ENCODE data around the gene GRK5.

The GRK5 gene

DNA sequence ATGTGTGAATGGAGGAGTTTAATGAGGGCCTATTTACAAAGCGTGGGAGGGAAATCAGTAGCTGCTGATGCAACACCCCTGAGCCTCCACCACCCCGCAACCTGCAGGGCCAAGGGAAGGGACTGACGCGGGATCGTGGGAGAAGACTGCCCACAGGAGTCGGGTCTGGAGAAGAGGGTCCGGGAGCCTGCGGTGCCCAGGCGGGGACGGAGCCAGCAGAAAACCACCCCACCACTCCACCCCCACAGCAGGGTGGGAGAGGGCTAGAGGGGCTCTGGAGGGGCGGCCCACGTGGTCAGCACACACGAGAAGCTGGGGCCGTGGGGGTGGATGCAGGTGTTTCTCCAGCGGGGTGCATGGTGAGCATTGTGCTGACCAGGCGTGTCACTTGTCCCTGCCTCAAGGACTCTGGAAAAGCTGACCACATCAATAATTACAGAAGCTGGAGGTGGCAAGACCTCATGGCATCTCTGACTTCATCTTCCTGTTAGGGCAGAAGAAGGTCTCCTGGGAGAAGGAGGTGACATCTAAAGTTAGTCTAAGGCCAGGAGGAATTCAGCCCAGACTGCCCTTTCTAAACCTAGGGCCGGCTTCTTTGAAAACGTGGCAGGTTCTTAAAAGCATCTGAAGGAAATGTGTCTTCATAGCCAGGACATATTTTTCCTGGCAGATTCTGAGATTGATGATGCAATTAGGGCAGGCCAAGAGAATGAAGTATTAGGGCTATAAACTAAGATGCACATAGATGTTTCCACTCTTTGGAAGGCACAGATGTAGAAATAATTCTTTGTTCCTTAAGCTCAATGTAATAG is 184.3 kb downstream of the GRK5 start:
- H3K4me3 ChIP-seq (ENCODE audit: low read depth, low read length) = no peak overlapping the region
- TF ChIP-seq, protein P1, sequence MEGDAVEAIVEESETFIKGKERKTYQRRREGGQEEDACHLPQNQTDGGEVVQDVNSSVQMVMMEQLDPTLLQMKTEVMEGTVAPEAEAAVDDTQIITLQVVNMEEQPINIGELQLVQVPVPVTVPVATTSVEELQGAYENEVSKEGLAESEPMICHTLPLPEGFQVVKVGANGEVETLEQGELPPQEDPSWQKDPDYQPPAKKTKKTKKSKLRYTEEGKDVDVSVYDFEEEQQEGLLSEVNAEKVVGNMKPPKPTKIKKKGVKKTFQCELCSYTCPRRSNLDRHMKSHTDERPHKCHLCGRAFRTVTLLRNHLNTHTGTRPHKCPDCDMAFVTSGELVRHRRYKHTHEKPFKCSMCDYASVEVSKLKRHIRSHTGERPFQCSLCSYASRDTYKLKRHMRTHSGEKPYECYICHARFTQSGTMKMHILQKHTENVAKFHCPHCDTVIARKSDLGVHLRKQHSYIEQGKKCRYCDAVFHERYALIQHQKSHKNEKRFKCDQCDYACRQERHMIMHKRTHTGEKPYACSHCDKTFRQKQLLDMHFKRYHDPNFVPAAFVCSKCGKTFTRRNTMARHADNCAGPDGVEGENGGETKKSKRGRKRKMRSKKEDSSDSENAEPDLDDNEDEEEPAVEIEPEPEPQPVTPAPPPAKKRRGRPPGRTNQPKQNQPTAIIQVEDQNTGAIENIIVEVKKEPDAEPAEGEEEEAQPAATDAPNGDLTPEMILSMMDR (IDR thresholded peaks at IDR 0.05; ENCODE audit: insufficient read depth, low read length, missing control alignments) = no peak
- no peak for DNase-seq (ENCODE audit: low read depth, low spot score)
- ChIA-PET CTCF (interaction anchor here (0.6 to 1.5 kb wide), 4 partner anchors 15 to 192 kb away, joined by 3 to 5 read pairs (median 4); no protein-coding TSS in a partner anchor), POLR2A (interaction anchor here (0.7 to 1.4 kb wide), 2 partner anchors 12 to 184 kb away, joined by 3 to 4 read pairs; partner anchors contain the start of gene GRK5)

DNA sequence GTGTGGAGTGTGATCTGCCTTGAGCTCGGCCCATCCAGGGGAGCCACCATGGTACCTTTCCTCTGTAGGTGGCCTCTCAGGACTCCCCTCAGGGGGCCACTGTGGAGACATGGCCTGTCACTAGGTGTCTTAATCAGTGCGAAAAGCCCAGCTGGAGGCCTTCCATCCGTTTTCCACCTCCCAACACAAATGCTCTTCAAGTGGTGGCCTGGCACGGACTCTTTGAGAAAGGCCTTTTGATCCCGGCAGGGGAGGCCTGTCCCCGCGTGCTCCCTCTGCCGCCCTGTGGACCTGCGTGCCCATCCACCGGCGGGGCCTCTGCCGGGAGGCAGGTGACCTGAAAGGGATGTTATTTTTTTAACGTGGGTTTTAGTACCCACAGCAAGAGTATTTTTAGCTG is 185.6 kb downstream of the GRK5 start:
- H3K4me3 ChIP-seq (ENCODE audit: low read depth, low read length) = no peak overlapping the region
- ChIA-PET POLR2A (interaction anchor here (1.4 kb wide), 1 partner anchor 186 kb away, joined by 4 read pairs; the partner anchor contains the start of gene GRK5), CTCF (interaction anchor here (1.5 kb wide), 1 partner anchor 13 kb away, joined by 5 read pairs; no protein-coding TSS in a partner anchor)
- DNase-seq (ENCODE audit: low read depth, low spot score) = no peak
- TF ChIP-seq, protein P1 (IDR thresholded peaks at IDR 0.05; ENCODE audit: insufficient read depth, low read length, missing control alignments) = no peak

DNA sequence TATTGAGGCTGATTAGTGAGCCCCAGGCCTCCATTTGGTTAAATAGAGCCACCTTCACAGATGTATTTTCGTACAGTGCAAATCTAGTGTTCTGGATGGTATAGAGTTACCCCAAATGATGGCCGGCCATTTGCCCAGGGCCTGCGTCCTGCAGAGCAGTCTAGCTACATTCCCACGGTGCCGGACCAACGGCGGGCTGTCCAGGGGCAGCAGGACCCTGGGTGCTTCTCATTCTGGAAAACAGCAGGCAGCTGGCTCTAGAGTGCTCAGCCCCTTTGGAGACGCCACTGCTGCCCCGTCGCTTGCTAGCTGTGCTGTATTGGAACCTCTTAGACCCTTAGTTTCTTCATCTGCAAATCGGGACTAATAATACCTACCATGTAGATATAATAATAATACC is 186.1 kb downstream of the GRK5 start:
- no peak for DNase-seq (ENCODE audit: low read depth, low spot score)
- CTCF ChIA-PET = no interaction called here
- POLR2A ChIA-PET = interaction anchor here (1.4 kb wide), 1 partner anchor 186 kb away, joined by 4 read pairs; the partner anchor contains the start of gene GRK5
- H3K4me3 ChIP-seq (ENCODE audit: low read depth, low read length) = no peak overlapping the region
- TF ChIP-seq, protein P1 (IDR thresholded peaks at IDR 0.05; ENCODE audit: insufficient read depth, low read length, missing control alignments) = no peak

DNA sequence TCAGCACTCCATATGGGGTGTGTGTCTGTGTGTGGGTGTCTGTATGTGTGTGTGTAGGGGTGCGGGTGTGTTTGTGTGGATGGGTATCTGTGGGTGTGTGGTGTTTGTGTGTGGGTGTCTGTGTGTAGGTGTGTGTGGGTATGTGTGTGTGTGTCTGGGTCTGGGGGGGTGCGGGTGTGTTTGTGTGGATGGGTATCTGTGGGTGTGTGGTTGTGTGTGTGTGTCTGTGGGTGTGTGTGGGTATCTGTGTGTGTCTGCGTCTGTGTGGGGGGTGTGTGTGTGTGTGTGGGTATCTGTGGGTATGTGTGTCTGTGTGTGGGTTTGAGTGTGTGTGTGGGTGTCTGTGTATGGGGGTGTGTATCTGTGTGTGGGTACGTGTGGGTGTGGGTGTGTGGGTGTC is 186.5 kb downstream of the GRK5 start:
- no peak for DNase-seq (ENCODE audit: low read depth, low spot score)
- POLR2A ChIA-PET = no interaction called here
- no peak overlapping the region for H3K4me3 ChIP-seq (ENCODE audit: low read depth, low read length)
- CTCF ChIA-PET = no interaction called here
- TF ChIP-seq, protein P1 (IDR thresholded peaks at IDR 0.05; ENCODE audit: insufficient read depth, low read length, missing control alignments) = no peak

DNA sequence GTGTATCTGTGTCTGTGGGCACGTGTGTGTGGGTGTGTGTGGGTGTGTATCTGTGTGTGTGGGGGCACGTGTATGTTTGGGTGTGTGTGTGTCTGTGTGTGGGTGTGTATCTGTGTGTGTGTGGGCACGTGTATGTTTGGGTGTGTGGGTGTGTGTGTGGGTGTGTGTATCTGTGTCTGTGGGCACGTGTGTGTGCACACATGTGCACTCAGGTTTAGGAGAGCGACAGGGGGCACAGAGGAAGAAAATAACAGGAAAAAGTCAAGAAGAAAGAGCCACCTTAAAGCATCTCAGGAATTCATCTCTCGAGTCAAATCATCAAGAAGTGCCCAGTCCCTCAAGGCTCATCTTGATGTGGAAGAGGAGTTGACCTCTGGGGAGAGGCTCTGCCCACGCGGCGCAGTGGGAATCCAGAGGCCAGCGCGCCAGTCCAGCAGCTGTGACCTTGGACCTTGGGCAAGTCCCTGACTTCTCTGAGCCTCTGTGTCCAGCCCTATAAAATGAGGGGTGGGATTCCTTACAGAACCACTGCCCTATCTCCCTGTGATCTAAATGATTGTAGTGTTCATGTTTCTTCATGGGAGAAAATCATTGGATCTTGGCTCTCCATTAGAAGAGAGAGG is 187.4 kb downstream of the GRK5 start:
- TF ChIP-seq, protein P1 (IDR thresholded peaks at IDR 0.05; ENCODE audit: insufficient read depth, low read length, missing control alignments) = no peak
- CTCF ChIA-PET = interaction anchor here (2.6 kb wide), 1 partner anchor 21 kb away, joined by 7 read pairs; no protein-coding TSS in a partner anchor
- DNase-seq (ENCODE audit: low read depth, low spot score) = no peak
- POLR2A ChIA-PET = no interaction called here
- H3K4me3 ChIP-seq (ENCODE audit: low read depth, low read length) = no peak overlapping the region
